Measurements from ENCODE around the gene PARD3B. TPM values are rescaled to one million over a fixed set of nuclear protein-coding genes. Genes with fewer than 3 reads are reported as not detected.

The PARD3B gene
- total and polyA plus RNA-seq, 5 donors, result 3.0 to 18.6 (median 15.6) TPM

- H3K27me3 ChIP-seq (ENCODE audit: control insufficient read depth, insufficient read depth), result no peaks in the 10 kb centered on the region
- no peak overlapping the region for H3K4me3 ChIP-seq (ENCODE audit: low read length)
- no peaks in the 10 kb centered on the region for H3K4me1 ChIP-seq (ENCODE audit: control insufficient read depth, insufficient read depth, low read length)
- no peak for DNase-seq
- no peak for ATAC-seq
- H3K27ac ChIP-seq (ENCODE audit: low read length), result no peak overlapping the region
- 94% methylated on average over 3 of the region's 3 CpGs for WGBS
- intact Hi-C loops (cut with DNase I), result no loop called here
- H3K9me3 ChIP-seq (ENCODE audit: control insufficient read depth, low read length), result no peaks in the 10 kb centered on the region
These were observed 979.4 kb downstream of the PARD3B start for GRCh38 chr2:205524656-205525055.

- H3K27ac ChIP-seq (ENCODE audit: low read length), result no peak overlapping the region
- intact Hi-C loops (cut with DNase I), result no loop called here
- DNase-seq, result no peak
- H3K9me3 ChIP-seq (ENCODE audit: control insufficient read depth, low read length), result no peaks in the 10 kb centered on the region
- no peaks in the 10 kb centered on the region for H3K4me1 ChIP-seq (ENCODE audit: control insufficient read depth, insufficient read depth, low read length)
- H3K4me3 ChIP-seq (ENCODE audit: low read length), result no peak overlapping the region
- H3K27me3 ChIP-seq (ENCODE audit: control insufficient read depth, insufficient read depth), result no peaks in the 10 kb centered on the region
- no peak for ATAC-seq
These were observed 982.5 kb downstream of the PARD3B start for GRCh38 chr2:205527801-205528200.

- WGBS, result 76% methylated on average over 2 of the region's 2 CpGs
- intact Hi-C loops (cut with DNase I), result no loop called here
- DNase-seq, result no peak
These were observed 985.8 kb downstream of the PARD3B start for GRCh38 chr2:205531072-205531471.

GRCh38 chr2:205531489-205532148, 986.3 kb downstream of the PARD3B start:
- Histone ChIP-seq H3K4me1 (ENCODE audit: control insufficient read depth, insufficient read depth, low read length) (no peaks in the 10 kb centered on the region), H3K9me3 (ENCODE audit: control insufficient read depth, low read length) (no peaks in the 10 kb centered on the region), H3K27ac (ENCODE audit: low read length) (no peak overlapping the region), H3K4me3 (ENCODE audit: low read length) (no peak overlapping the region), H3K27me3 (ENCODE audit: control insufficient read depth, insufficient read depth) (no peaks in the 10 kb centered on the region)
- WGBS, result 94% methylated on average over 9 of the region's 9 CpGs
- DNase-seq (no peak), ATAC-seq (no peak)
- intact Hi-C loops (cut with DNase I), result no loop called here

More at GRCh38 chr2:205531072-205531471, 985.8 kb downstream of the PARD3B start:
- Histone ChIP-seq H3K27ac (ENCODE audit: low read length) (no peak overlapping the region), H3K4me3 (ENCODE audit: low read length) (no peak overlapping the region), H3K9me3 (ENCODE audit: control insufficient read depth, low read length) (no peaks in the 10 kb centered on the region), H3K27me3 (ENCODE audit: control insufficient read depth, insufficient read depth) (no peaks in the 10 kb centered on the region), H3K4me1 (ENCODE audit: control insufficient read depth, insufficient read depth, low read length) (no peaks in the 10 kb centered on the region)
- no peak for ATAC-seq

- no peaks in the 10 kb centered on the region for H3K9me3 ChIP-seq (ENCODE audit: control insufficient read depth, low read length)
- intact Hi-C loops (cut with DNase I), result no loop called here
- no peak for ATAC-seq
- H3K27ac ChIP-seq (ENCODE audit: low read length), result no peak overlapping the region
- no peak for DNase-seq
- no peak overlapping the region for H3K4me3 ChIP-seq (ENCODE audit: low read length)
- peaks cover 2% of the 10 kb centered on the region for H3K4me1 ChIP-seq (ENCODE audit: control insufficient read depth, insufficient read depth, low read length)
- 86% methylated on average over 3 of the region's 3 CpGs for WGBS
- no peaks in the 10 kb centered on the region for H3K27me3 ChIP-seq (ENCODE audit: control insufficient read depth, insufficient read depth)
These were observed 989.7 kb downstream of the PARD3B start for GRCh38 chr2:205535001-205535400.

GRCh38 chr2:205539603-205540002, 994.3 kb downstream of the PARD3B start:
- no peaks in the 10 kb centered on the region for H3K9me3 ChIP-seq (ENCODE audit: control insufficient read depth, low read length)
- no peaks in the 10 kb centered on the region for H3K27me3 ChIP-seq (ENCODE audit: control insufficient read depth, insufficient read depth)
- ATAC-seq, result no peak
- H3K27ac ChIP-seq (ENCODE audit: low read length), result no peak overlapping the region
- no peak for DNase-seq
- H3K4me1 ChIP-seq (ENCODE audit: control insufficient read depth, insufficient read depth, low read length), result peaks cover 2% of the 10 kb centered on the region
- H3K4me3 ChIP-seq (ENCODE audit: low read length), result no peak overlapping the region
- intact Hi-C loops (cut with DNase I), result no loop called here
- 60% methylated on average over 5 of the region's 5 CpGs for WGBS

GRCh38 chr2:205540036-205540435, 994.8 kb downstream of the PARD3B start:
- 55% methylated on average over 5 of the region's 5 CpGs for WGBS
- ATAC-seq, result no peak
- Histone ChIP-seq H3K27ac (ENCODE audit: low read length) (no peak overlapping the region), H3K4me3 (ENCODE audit: low read length) (no peak overlapping the region), H3K9me3 (ENCODE audit: control insufficient read depth, low read length) (no peaks in the 10 kb centered on the region), H3K4me1 (ENCODE audit: control insufficient read depth, insufficient read depth, low read length) (peaks cover 2% of the 10 kb centered on the region), H3K27me3 (ENCODE audit: control insufficient read depth, insufficient read depth) (no peaks in the 10 kb centered on the region)
- intact Hi-C loops (cut with DNase I), result no loop called here
- DNase-seq, result no peak

GRCh38 chr2:205543262-205543843, 998.1 kb downstream of the PARD3B start:
- DNase-seq, result no peak
- H3K27ac ChIP-seq (ENCODE audit: low read length), result no peak overlapping the region
- ATAC-seq, result no peak
- no peak overlapping the region for H3K4me3 ChIP-seq (ENCODE audit: low read length)
- intact Hi-C loops (cut with DNase I), result no loop called here
- H3K4me1 ChIP-seq (ENCODE audit: control insufficient read depth, insufficient read depth, low read length), result peaks cover 2% of the 10 kb centered on the region
- 76% methylated on average over 5 of the region's 5 CpGs for WGBS
- no peaks in the 10 kb centered on the region for H3K27me3 ChIP-seq (ENCODE audit: control insufficient read depth, insufficient read depth)
- no peaks in the 10 kb centered on the region for H3K9me3 ChIP-seq (ENCODE audit: control insufficient read depth, low read length)

GRCh38 chr2:205543937-205544702, 998.8 kb downstream of the PARD3B start:
- Histone ChIP-seq H3K4me1 (ENCODE audit: control insufficient read depth, insufficient read depth, low read length) (peaks cover 2% of the 10 kb centered on the region), H3K9me3 (ENCODE audit: control insufficient read depth, low read length) (no peaks in the 10 kb centered on the region), H3K4me3 (ENCODE audit: low read length) (no peak overlapping the region), H3K27me3 (ENCODE audit: control insufficient read depth, insufficient read depth) (no peaks in the 10 kb centered on the region), H3K27ac (ENCODE audit: low read length) (no peak overlapping the region)
- ATAC-seq, result no peak
- no peak for DNase-seq
- 31% methylated on average over 2 of the region's 2 CpGs for WGBS
- intact Hi-C loops (cut with DNase I), result no loop called here

GRCh38 chr2:205545971-205546816, 1000.9 kb downstream of the PARD3B start:
- ATAC-seq (no peak), DNase-seq (no peak)
- no peak overlapping the region for H3K27ac ChIP-seq (ENCODE audit: low read length)
- H3K27me3 ChIP-seq (ENCODE audit: control insufficient read depth, insufficient read depth), result no peaks in the 10 kb centered on the region
- WGBS, result 69% methylated on average over 7 of the region's 7 CpGs
- H3K4me1 ChIP-seq (ENCODE audit: control insufficient read depth, insufficient read depth, low read length), result no peaks in the 10 kb centered on the region
- intact Hi-C loops (cut with DNase I), result no loop called here
- no peak overlapping the region for H3K4me3 ChIP-seq (ENCODE audit: low read length)
- no peaks in the 10 kb centered on the region for H3K9me3 ChIP-seq (ENCODE audit: control insufficient read depth, low read length)

All from right cardiac atrium (tissue), 5 donors.